NCI-H187 treated with DMSO at 0.1 percent for 48 hours (cell line): ENCODE results near the gene AAMDC.
"Not testable (repeated sequence)": the region's sequence is repeated elsewhere in the genome, so short reads cannot be mapped to it uniquely, and the experiment has no call there.

ENCODE experiments used
- DNase-seq: peaks from one replicate; lab custom pipeline; 2025; lab: John Stamatoyannopoulos, UW

Gene AAMDC

DNA sequence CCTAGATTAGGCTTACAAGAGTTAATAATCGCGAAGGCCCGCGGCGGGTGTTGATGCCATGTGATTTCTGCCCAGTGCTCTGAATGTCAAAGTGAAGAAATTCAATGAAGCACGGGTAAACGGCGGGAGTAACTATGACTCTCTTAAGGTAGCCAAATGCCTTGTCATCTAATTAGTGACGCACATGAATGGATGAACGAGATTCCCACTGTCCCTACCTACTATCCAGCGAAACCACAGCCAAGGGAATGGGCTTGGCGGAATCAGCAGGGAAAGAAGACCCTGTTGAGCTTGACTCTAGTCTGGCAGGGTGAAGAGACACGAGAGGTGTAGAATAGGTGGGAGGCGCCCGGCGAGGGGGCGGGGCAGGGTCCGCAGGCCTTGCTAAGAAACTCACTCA, 65.5 kb downstream of the AAMDC start:
- DNase-seq = no peak

DNA sequence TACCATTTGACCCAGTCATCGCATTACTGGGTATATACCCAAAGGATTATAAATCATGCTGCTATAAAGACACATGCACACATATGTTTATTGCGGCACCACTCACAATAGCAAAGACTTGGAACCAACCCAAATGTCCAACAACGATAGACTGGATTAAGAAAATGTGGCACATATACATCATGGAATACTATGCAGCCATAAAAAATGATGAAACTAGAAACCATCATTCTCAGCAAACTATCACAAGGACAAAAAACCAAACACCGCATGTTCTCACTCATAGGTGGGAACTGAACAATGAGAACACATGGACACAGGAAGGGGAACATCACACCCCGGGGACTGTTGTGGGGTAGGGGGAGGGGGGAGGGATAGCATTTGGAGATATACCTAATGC, 68.1 kb downstream of the AAMDC start:
- DNase-seq = not testable (repeated sequence)

DNA sequence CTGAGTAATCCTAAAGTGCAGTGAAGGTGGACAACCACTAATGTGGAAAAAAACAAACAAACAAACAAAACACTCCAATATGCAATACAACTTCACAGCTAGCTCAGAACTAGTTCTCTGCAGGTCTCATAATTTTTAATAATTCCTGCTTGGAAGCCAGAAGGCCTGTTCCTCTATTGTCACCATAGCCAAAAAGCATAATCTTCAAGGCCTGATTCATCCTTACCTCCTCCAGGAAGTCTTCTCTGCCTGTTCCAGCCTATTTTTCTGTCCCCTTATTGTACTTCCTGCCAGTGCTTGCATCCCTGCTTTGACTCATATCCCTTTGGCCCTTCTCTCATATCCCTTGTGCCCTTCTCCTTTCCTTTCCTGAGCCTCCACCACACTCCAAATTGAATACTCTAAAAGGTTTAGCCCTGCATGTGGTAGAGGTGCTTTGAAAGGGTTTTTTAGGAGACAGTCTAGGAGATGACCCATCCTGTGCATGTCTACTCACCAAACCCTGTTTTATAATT, 69.2 kb downstream of the AAMDC start:
- DNase-seq = not testable (repeated sequence)

DNA sequence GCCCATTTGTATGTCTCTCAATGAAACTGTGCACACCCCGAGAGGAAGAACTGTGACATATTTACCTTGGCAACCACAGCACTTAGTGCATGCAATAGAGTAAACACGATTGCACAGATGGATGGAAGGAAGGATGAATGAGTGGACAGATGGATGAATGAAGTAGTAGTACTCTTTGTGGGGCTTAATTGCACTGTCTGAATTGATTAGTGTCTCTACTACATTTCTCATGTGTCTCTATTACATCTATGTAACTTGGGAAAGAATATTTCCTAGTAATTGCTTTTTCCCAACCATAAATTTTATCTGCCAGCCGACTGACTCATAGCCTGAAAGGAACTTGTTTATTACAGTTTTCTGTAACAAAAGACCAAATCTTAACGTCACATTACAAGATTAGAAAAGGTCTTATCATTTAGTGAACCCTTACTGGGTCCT, 69.7 kb downstream of the AAMDC start:
- DNase-seq = not testable (repeated sequence)

DNA sequence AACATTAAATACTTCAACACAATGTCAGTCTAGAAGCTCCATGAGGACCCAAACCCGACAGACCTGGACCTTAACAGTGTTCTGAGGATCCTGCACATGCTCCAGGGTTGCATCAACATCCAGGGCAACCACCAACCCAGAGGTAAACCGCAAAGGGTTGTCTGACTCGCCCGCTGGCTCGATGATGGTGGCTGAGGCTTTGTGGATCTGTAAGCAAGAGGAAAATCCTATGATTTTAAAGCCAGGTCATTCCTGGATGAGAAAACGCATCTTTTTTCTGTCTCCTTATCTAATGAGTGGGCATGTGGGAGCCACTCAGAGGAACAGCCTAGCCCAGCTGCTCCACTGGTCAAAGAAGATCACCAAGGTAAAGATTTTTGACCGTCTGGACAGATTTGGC, 70.3 kb downstream of the AAMDC start:
- DNase-seq = not testable (repeated sequence)

DNA sequence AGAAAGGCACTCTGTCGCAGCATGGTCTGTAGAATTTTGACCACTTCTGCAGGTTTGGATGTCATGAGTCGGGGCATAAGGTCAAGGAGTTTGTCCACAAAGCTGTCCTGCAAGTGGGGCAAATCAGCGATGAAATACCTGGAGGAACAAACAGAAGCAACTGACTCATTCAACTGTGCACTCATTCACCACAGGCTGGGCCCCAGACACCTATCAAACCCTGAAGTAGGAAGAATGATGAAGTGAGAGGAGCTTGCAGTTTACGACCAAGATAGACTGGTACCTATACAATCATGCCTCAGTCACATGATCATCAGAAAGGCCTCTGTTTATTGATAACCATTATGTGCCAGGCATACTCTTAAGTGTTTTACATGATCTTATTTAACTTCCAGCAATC, 70.8 kb downstream of the AAMDC start:
- not testable (repeated sequence) for DNase-seq

DNA sequence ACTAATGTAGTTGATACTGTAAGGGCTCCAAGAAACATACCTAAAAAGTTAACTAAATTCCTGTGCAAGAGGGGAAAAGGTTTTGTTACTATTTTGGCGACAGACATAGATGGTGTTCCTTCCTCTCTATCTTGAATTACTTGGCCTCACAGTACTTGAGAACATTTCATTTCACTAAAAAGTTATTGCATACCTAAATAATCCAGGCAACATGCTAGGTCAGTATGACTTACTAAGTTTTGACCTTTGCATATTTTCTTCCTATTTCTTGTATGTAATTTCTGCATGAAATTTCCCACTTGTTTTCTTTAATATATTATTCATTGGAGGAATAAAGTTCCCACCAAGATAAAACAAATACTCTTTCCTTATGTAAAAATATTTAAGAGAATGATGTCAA, 74.0 kb downstream of the AAMDC start:
- DNase-seq = not testable (repeated sequence)

DNA sequence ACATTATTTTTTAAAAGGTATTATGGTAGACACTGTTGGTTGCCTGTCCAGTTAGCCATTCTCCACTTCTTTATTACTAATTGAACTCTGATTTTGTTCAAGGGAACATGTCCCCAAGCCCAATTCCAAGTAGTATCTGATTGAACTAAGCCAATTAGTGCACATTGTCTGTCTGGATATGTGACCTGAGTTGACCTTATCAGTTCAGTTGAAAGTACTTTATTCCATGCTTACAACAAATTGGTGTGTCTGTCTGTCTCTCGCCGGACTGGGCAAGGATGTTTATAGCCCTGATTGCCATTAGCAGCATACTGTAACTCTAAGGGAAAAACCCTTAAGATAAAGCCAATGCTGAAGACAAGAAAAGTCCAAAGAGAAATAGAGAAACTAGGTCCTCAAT, 87.9 kb downstream of the AAMDC start:
- DNase-seq = no peak

DNA sequence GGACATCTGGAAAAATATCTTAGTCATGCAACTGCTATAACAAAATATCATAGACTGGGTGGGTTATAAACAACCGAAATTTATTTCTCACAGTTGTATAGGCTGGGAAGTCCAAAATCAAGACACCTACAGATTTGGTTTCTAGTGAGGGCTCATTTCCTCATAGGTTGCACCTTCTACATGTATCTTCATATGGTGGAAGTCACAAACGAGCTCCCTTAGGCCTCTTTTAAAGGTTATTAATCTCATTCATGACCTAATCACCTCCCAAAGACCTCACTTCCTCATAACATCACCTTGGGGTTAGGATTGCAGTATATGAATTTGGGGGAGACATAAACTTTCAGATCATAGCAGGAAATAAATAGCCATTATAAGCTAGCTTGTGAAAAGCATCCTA, 88.3 kb downstream of the AAMDC start:
- DNase-seq = no peak

DNA sequence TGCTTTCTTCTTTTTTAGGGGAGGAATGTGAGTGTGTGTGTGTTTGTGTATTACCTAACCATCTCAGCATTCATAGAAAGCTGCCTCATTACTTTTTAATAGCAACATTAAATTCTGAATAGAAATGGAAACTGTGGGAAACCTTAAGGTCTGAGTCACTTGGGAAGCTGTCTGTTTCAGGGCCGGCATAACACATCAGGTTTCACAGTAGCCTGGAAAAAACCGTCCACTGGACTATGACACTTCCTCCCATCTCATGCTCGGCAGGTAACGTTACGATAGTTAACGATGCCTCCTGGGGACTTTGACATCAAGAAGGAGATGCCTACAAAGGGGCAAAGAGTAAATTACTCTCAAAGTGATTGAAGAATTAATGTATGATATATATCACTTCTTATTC, 89.9 kb downstream of the AAMDC start:
- not testable (repeated sequence) for DNase-seq

DNA sequence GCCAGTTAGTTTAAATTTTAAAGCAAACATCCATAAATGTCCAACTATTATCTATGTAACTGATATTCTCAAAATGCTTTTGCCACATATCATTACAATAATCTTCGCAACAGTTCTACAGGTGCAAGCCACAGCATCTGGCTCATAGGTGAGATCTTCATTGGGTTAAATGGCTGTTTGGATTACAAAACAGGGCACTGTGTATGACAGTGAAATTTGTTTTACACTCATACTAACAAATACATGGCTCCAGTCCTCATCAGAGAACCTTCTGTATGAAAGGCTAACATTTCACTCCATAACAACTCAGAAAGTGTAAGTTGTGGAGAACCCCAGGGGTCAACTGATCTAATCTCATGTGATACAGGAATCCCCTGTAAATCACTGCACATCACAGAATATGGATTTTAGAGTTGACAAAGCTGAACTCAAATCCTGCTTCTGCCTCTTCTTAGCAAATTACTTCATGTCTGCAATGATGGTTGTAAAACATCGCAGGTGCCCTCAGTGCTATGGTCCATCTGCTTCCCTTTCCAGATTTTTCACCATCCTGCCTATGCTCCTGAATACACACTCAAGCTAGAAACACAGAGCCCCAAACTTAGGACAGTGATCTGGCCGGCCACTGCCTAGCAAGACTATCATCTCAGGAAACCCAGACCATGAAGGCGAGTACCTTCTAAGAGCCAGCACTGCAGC, 92.8 kb downstream of the AAMDC start:
- not testable (repeated sequence) for DNase-seq

DNA sequence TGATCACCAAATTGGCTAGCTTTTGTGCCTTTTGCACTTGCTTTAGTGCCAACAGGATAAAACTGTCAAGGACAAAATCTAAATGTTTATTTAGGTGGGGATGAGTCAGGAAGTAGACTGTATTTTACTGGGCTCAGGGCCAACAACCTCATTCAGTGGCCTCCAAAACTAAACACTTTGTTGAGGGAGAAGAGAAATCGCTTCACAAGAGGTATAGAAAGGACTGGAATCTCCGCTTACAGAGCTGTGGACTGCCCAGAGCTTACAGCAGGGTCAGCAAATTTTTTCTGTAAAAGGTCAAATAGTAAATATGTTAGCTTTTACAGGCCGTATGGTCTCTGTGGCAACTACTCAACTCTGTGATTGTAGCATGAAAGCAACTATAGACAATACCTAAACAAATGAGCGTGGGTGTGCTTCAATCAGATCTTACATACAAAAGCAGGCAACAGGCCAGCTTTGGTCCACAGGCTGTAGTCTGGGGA, 93.4 kb downstream of the AAMDC start:
- not testable (repeated sequence) for DNase-seq

DNA sequence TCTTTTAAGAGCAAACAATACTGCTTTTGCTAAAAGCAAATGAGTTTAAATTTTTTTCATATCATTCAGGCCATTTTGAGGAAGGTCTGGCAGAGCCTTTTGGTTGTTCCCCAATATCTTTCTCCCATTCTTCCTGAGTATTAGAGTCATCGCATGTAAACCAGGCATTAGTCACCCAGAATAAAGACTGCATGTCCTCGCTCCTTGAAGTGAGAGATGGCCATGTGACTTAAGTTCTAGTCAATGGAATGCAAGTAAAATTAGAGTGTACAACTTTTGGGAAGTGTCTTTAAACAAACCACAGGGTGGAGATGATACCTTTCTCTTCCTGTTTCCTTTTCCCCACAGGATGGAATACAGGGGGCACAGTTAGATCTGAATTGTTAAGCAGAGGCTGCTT, 96.8 kb downstream of the AAMDC start:
- DNase-seq = not testable (repeated sequence)
